Caco-2 (cell line): ENCODE data around the gene PLA2G4D. TPM values are rescaled to one million over a fixed set of nuclear protein-coding genes. Genes with fewer than 3 reads are reported as not detected.

ENCODE experiments used
- BruUV-seq: library from RNA; stranded (reverse); fragments of 400-500 nt; replicated peaks from 2 replicates; lab custom pipeline; 2021; lab: Mats Ljungman, UMichigan
- CTCF ChIA-PET: fragments of 300-600 bp; sonication (Branson Sonifier 250); formaldehyde crosslinking; loops from one replicate; lab custom pipeline; 2022; ENCODE audit warnings: antibody characterized with exemption; lab: Charles Lee
- POLR2A ChIA-PET: fragments of 300-600 bp; sonication (Branson Sonifier 250); formaldehyde crosslinking; loops from one replicate; lab custom pipeline; 2022; ENCODE audit warnings: antibody characterized with exemption; lab: Charles Lee
- DNase-seq, 2 experiments: peaks; one replicate each; pipeline versions ENCODE4 v3.0.0 to v3.0.0-alpha.2; 2020 to 2022
- H3K27me3 ChIP-seq: replicated peaks from 2 replicates; pipeline ENCODE4 v1.6.0; 2011; ENCODE audit warnings: low read length; ENCODE audit not compliant: control insufficient read depth, insufficient read depth
- H3K36me3 ChIP-seq: 2 replicates; pipeline ENCODE4 v1.5.1; 2011; ENCODE audit warnings: low read length; ENCODE audit not compliant: control insufficient read depth, insufficient read depth
- H3K4me1 ChIP-seq: fragments of 250-450 bp; sonication (Bioruptor Pico); 2 replicates; pipeline ENCODE4 v1.5.1; 2020; ENCODE audit warnings: mild to moderate bottlenecking
- H3K4me3 ChIP-seq: 2 replicates; pipeline ENCODE4 v1.5.1; 2011; ENCODE audit warnings: low read depth, mild to moderate bottlenecking, control low read depth, low read length
- H3K9me3 ChIP-seq: fragments of 250-450 bp; sonication (Bioruptor Pico); 2 replicates; pipeline ENCODE4 v1.5.1; 2020; ENCODE audit warnings: mild to moderate bottlenecking, moderate library complexity
- H3K27ac Mint-ChIP-seq: one replicate; pipeline ENCODE4 v1.8.0; 2022; ENCODE audit warnings: mixed read lengths; ENCODE audit not compliant: unreplicated experiment
- H3K27me3 Mint-ChIP-seq: one replicate; pipeline ENCODE4 v1.8.0; 2022; ENCODE audit warnings: mixed read lengths; ENCODE audit not compliant: insufficient read depth, unreplicated experiment
- H3K36me3 Mint-ChIP-seq: one replicate; pipeline ENCODE4 v1.8.0; 2022; ENCODE audit warnings: mild to moderate bottlenecking, mixed read lengths; ENCODE audit not compliant: insufficient read depth, unreplicated experiment
- H3K4me1 Mint-ChIP-seq: one replicate; pipeline ENCODE4 v1.8.0; 2022; ENCODE audit warnings: low read depth, mixed read lengths; ENCODE audit not compliant: unreplicated experiment
- H3K4me3 Mint-ChIP-seq: one replicate; pipeline ENCODE4 v1.8.0; 2022; ENCODE audit warnings: mild to moderate bottlenecking, moderate library complexity, mixed read lengths; ENCODE audit not compliant: unreplicated experiment
- H3K9me3 Mint-ChIP-seq: one replicate; pipeline ENCODE4 v1.8.0; 2022; ENCODE audit warnings: mixed read lengths; ENCODE audit not compliant: unreplicated experiment
- intact Hi-C: fragments of 100-400 bp; cut with micrococcal nuclease; formaldehyde crosslinking; loops from one replicate; pipeline ENCODE4 v1.10.0; 2022; ENCODE audit not compliant: unreplicated experiment
- total RNA-seq: library from RNA; stranded (reverse); gene quantifications from 2 replicates; pipeline ENCODE4 v1.2.3, GENCODE V29; 2022
- TF ChIP-seq, protein P1 (sequence below), 2 experiments: fragments of 200-600 bp in 1 of 2; IDR thresholded peaks; 1 replicate in 1 of 2; 2 replicates in 1 of 2; pipeline versions ENCODE4 v1.5.1 to v1.8.0; 2011 to 2022; ENCODE audit warnings: antibody characterized with exemption in 1 of 2, control low read depth in 1 of 2, inconsistent platforms in 1 of 2, low read depth in 1 of 2, low read length in 1 of 2, mild to moderate bottlenecking in 1 of 2, moderate library complexity in 1 of 2; ENCODE audit not compliant: insufficient read depth in 1 of 2, severe bottlenecking in 1 of 2, unreplicated experiment in 1 of 2

PLA2G4D gene
- total RNA-seq, 1 experiment from 2014 or later, result not detected

DNA sequence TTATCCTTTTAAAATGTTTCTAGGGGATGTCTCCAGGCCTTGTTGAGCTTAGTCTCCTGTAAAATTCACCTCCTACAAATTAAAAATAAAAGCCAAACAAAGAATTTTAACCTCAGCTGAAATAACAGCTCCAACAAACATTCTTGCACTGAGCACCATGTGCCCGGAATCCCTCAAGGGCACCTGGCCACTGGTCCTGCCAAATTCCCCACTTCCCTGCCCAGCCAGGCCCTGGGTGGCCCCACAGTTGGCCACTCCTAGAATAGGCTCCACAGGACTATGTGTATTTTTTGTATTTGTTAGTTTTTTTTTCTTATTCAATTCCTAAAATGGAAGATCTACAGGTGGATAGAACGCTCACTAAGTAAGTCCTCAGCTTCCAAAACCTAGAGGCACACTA lies 40.4 kb downstream of the PLA2G4D start:
- ChIA-PET CTCF (interaction anchor here (0.5 to 1.4 kb wide), 2 partner anchors 64 to 91 kb away, joined by 5 read pairs; no protein-coding TSS in a partner anchor), POLR2A (interaction anchor here (0.6 kb wide), 1 partner anchor 120 kb away, joined by 9 read pairs; no protein-coding TSS in a partner anchor)
- no peak for DNase-seq
- BruUV-seq, result no TSS peak
- intact Hi-C loops, result no loop called here
- no peaks in the 10 kb centered on the region for H3K9me3 Mint-ChIP-seq
- TF ChIP-seq, protein P1, sequence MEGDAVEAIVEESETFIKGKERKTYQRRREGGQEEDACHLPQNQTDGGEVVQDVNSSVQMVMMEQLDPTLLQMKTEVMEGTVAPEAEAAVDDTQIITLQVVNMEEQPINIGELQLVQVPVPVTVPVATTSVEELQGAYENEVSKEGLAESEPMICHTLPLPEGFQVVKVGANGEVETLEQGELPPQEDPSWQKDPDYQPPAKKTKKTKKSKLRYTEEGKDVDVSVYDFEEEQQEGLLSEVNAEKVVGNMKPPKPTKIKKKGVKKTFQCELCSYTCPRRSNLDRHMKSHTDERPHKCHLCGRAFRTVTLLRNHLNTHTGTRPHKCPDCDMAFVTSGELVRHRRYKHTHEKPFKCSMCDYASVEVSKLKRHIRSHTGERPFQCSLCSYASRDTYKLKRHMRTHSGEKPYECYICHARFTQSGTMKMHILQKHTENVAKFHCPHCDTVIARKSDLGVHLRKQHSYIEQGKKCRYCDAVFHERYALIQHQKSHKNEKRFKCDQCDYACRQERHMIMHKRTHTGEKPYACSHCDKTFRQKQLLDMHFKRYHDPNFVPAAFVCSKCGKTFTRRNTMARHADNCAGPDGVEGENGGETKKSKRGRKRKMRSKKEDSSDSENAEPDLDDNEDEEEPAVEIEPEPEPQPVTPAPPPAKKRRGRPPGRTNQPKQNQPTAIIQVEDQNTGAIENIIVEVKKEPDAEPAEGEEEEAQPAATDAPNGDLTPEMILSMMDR (IDR thresholded peaks at IDR 0.05; ENCODE audit: insufficient read depth in 1 of 2, low read depth in 1 of 2, low read length in 1 of 2, severe bottlenecking in 1 of 2, unreplicated experiment in 1 of 2), result no peak
- peaks cover 26% of the 10 kb centered on the region for H3K4me1 ChIP-seq
- no peak overlapping the region for H3K27ac Mint-ChIP-seq
- no peaks in the 10 kb centered on the region for H3K9me3 ChIP-seq
- H3K4me1 Mint-ChIP-seq, result peaks cover 23% of the 10 kb centered on the region
- H3K4me3 ChIP-seq, result no peak overlapping the region
- no peaks in the 10 kb centered on the region for H3K27me3 Mint-ChIP-seq
- no peaks in the 10 kb centered on the region for H3K36me3 ChIP-seq
- peaks cover 17% of the 10 kb centered on the region for H3K36me3 Mint-ChIP-seq
- no peaks in the 10 kb centered on the region for H3K27me3 ChIP-seq
- H3K4me3 Mint-ChIP-seq, result no peak overlapping the region

DNA sequence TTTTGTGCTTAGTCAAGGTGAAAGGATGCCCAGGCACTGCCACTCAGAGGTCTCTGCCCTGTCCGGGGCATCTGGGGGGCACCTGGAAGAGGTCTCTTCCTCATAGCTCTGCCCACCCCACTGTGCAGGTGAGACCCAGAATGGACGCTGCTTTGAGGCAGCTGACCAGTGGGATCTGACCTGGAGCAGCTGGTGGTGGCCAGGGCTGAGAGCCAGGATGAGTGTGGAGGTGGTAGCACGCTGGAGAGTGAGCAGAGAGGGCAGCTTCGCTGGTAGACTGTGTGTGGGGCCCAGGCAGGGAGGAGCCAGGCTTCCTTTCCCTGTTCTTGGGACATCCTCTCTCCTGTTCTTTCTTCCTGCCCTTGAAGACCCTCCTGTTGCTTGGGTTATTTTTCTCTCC lies 41.4 kb downstream of the PLA2G4D start:
- Histone ChIP-seq H3K4me1 (peaks cover 34% of the 10 kb centered on the region), H3K9me3 (no peaks in the 10 kb centered on the region; the same call in 1 of the 2 replicates), H3K27me3 (no peaks in the 10 kb centered on the region), H3K4me3 (no peak overlapping the region), H3K36me3 (no peaks in the 10 kb centered on the region)
- BruUV-seq, result no TSS peak
- Mint-ChIP-seq H3K9me3 (no peaks in the 10 kb centered on the region), H3K4me1 (peaks cover 23% of the 10 kb centered on the region), H3K27ac (no peak overlapping the region), H3K36me3 (peaks cover 14% of the 10 kb centered on the region), H3K4me3 (no peak overlapping the region), H3K27me3 (no peaks in the 10 kb centered on the region)
- ChIA-PET CTCF (no interaction called here), POLR2A (no interaction called here)
- TF ChIP-seq, protein P1 (IDR thresholded peaks at IDR 0.05; ENCODE audit: insufficient read depth in 1 of 2, low read depth in 1 of 2, low read length in 1 of 2, severe bottlenecking in 1 of 2, unreplicated experiment in 1 of 2), result no peak
- DNase-seq, result no peak
- intact Hi-C loops, result no loop called here

DNA sequence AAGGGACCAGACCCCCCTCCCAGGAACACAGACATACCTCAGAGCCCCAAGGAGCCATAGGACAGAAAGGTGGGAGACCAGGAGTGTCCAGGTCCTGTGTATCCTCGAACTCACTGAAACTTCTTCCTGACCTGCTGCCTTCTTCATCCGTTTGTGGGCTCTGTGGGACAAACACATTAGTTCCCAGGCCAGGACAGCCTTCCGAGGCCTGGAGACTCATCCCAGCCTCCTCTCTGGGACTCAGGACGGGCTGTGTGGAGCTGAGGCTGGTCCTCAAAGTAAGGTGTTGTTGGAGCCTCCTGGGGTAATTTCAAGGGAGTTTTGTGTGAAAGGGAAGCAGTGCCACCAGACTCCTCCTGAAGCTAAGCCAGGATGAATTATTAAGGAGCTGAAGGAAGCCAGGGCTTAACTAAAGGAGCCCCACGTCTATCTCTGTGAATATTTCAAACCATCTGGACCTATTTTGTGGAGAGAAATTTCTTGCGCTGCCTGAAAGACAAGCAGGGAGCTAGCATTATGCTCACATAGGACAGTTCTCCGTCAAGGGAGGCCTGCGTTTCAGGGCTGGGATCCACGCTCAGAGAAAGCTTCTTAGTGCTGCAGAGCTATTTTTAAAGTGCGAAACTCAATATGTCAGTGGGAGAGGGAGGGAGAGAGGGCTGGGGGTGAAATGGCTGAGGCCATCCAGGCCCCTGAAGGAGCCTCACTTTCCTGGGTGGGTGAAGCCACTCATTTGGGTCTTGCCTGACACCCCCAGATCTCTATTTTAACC lies 43.7 kb downstream of the PLA2G4D start:
- DNase-seq, result no peak
- ChIA-PET POLR2A (no interaction called here), CTCF (no interaction called here)
- H3K27me3 Mint-ChIP-seq, result no peaks in the 10 kb centered on the region
- Histone ChIP-seq H3K36me3 (no peaks in the 10 kb centered on the region), H3K4me3 (no peak overlapping the region), H3K4me1 (peaks cover 38% of the 10 kb centered on the region), H3K9me3 (peaks cover 3% of the 10 kb centered on the region; the same call in 1 of the 2 replicates), H3K27me3 (no peaks in the 10 kb centered on the region)
- BruUV-seq, result no TSS peak
- H3K4me3 Mint-ChIP-seq, result no peak overlapping the region
- H3K27ac Mint-ChIP-seq, result peak overlapping the region; percentile 66
- no peaks in the 10 kb centered on the region for H3K9me3 Mint-ChIP-seq
- intact Hi-C loops, result no loop called here
- H3K4me1 Mint-ChIP-seq, result peaks cover 30% of the 10 kb centered on the region
- no peaks in the 10 kb centered on the region for H3K36me3 Mint-ChIP-seq
- TF ChIP-seq, protein P1 (IDR thresholded peaks at IDR 0.05; ENCODE audit: insufficient read depth in 1 of 2, low read depth in 1 of 2, low read length in 1 of 2, severe bottlenecking in 1 of 2, unreplicated experiment in 1 of 2), result no peak
